ENCODE results near the gene MMP15.

- TF ChIP-seq ZNF384 (IDR thresholded peaks at IDR 0.05) (no peak), SUZ12 (IDR thresholded peaks at IDR 0.05) (no peak)
Observed at GRCh38 chr16:58029410-58029809, 3.9 kb downstream of the MMP15 start.
